Nephron progenitor cell (in vitro differentiated cells): ENCODE measurements around the gene LAD1.

Source experiments
- DNase-seq: peaks from one replicate; pipeline ENCODE4 v3.0.0; 2021
- H3K27ac Mint-ChIP-seq: 2 replicates; pipeline ENCODE4 v1.8.0; 2021; ENCODE audit warnings: mild to moderate bottlenecking, moderate library complexity, mixed read lengths
- H3K27me3 Mint-ChIP-seq: 2 replicates; pipeline ENCODE4 v1.8.0; 2021; ENCODE audit warnings: mild to moderate bottlenecking, low read depth, mixed read lengths; ENCODE audit not compliant: poor library complexity
- H3K36me3 Mint-ChIP-seq: 2 replicates; pipeline ENCODE4 v1.8.0; 2021; ENCODE audit warnings: low read depth, mixed read lengths
- H3K4me1 Mint-ChIP-seq: 2 replicates; pipeline ENCODE4 v1.8.0; 2021; ENCODE audit warnings: mixed read lengths
- H3K4me3 Mint-ChIP-seq: 2 replicates; pipeline ENCODE4 v1.8.0; 2021; ENCODE audit warnings: mild to moderate bottlenecking, moderate library complexity, mixed read lengths
- H3K9me3 Mint-ChIP-seq: 2 replicates; pipeline ENCODE4 v1.8.0; 2021; ENCODE audit warnings: mild to moderate bottlenecking, moderate library complexity, mixed read lengths
- CTCF ChIP-seq: fragments of 200-600 bp; sonication (generic); IDR thresholded peaks from 2 replicates; pipeline ENCODE4 v1.5.0; 2021; ENCODE audit warnings: antibody characterized with exemption

Gene LAD1

GRCh38 chr1:201354151-201354900 lies 44.8 kb downstream of the LAD1 start:
- Mint-ChIP-seq H3K4me3 (no peak overlapping the region), H3K4me1 (peaks cover 15% of the 10 kb centered on the region), H3K9me3 (no peaks in the 10 kb centered on the region), H3K27ac (peak overlapping the region; percentile 38), H3K36me3 (no peaks in the 10 kb centered on the region), H3K27me3 (peaks cover 12% of the 10 kb centered on the region)
- DNase-seq, result no peak
- TF ChIP-seq CTCF, result no peak

GRCh38 chr1:201353186-201353940 lies 45.8 kb downstream of the LAD1 start:
- no peaks in the 10 kb centered on the region for H3K9me3 Mint-ChIP-seq
- peaks cover 18% of the 10 kb centered on the region for H3K4me1 Mint-ChIP-seq
- TF ChIP-seq CTCF, result no peak
- H3K4me3 Mint-ChIP-seq, result no peak overlapping the region
- H3K36me3 Mint-ChIP-seq, result no peaks in the 10 kb centered on the region
- peaks cover 12% of the 10 kb centered on the region for H3K27me3 Mint-ChIP-seq
- H3K27ac Mint-ChIP-seq, result no peak overlapping the region
- no peak for DNase-seq

DNA sequence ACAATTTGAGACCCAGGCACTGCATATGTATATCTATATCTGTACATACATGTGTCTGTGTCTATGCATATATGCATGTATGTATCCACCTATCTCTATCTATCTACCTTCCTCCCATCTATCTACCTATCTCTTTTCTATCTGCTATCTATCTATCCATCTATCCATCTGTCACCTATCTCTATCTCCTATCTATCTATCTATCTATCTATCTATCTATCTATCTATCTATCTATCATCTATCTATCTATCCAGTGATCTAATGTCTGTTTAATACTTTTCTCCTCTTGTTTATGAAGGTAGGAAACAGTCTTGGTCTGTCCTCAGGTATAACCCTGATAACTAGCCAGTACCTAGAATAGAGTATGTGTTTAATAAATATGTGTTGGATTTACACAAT lies 47.5 kb downstream of the LAD1 start:
- no peak for DNase-seq
- Mint-ChIP-seq H3K27ac (no peak overlapping the region), H3K4me1 (peaks cover 28% of the 10 kb centered on the region), H3K9me3 (no peaks in the 10 kb centered on the region), H3K4me3 (no peak overlapping the region), H3K36me3 (no peaks in the 10 kb centered on the region), H3K27me3 (peaks cover 18% of the 10 kb centered on the region)
- TF ChIP-seq CTCF, result no peak

GRCh38 chr1:201350884-201351283 lies 48.2 kb downstream of the LAD1 start:
- Mint-ChIP-seq H3K27me3 (peaks cover 18% of the 10 kb centered on the region), H3K36me3 (no peaks in the 10 kb centered on the region), H3K27ac (no peak overlapping the region), H3K9me3 (no peaks in the 10 kb centered on the region), H3K4me3 (no peak overlapping the region), H3K4me1 (peaks cover 29% of the 10 kb centered on the region)
- no peak for DNase-seq
- TF ChIP-seq CTCF, result no peak

DNA sequence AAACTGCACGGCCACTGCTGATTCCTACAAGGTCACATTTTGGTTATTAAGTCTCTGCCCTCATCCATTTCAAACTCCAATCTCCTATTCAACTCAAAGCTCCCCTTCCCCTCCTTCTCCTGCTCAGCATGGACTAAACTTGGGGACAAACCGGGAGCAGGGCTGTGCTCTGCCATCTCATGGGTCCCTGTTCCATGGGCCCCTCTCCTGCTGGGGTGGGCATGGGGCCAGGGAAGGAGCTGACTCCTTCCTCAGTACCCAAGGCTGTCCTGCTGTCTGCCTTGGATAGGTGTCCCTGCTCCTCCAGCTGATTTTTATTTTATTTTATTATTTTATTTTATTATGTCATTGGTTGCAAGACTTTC lies 48.8 kb downstream of the LAD1 start:
- Mint-ChIP-seq H3K27ac (no peak overlapping the region), H3K9me3 (no peaks in the 10 kb centered on the region), H3K36me3 (no peaks in the 10 kb centered on the region), H3K4me3 (no peak overlapping the region), H3K27me3 (peaks cover 23% of the 10 kb centered on the region), H3K4me1 (peaks cover 29% of the 10 kb centered on the region)
- no peak for DNase-seq
- no peak for TF ChIP-seq CTCF
